Activated T-cell treated with anti-CD3 and anti-CD28 coated beads for 4 hours (primary cell): ENCODE measurements around the gene RSRC1.
A peak's percentile ranks its signal among the peaks of the same experiment; 100 is the strongest.
"Not testable (repeated sequence)": the region's sequence is repeated elsewhere in the genome, so short reads cannot be mapped to it uniquely, and the experiment has no call there.

Experiments used
- DNase-seq: peaks from one replicate; pipeline ENCODE4 v3.0.0-alpha.2; 2020

The RSRC1 gene, protein sequence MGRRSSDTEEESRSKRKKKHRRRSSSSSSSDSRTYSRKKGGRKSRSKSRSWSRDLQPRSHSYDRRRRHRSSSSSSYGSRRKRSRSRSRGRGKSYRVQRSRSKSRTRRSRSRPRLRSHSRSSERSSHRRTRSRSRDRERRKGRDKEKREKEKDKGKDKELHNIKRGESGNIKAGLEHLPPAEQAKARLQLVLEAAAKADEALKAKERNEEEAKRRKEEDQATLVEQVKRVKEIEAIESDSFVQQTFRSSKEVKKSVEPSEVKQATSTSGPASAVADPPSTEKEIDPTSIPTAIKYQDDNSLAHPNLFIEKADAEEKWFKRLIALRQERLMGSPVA

DNA sequence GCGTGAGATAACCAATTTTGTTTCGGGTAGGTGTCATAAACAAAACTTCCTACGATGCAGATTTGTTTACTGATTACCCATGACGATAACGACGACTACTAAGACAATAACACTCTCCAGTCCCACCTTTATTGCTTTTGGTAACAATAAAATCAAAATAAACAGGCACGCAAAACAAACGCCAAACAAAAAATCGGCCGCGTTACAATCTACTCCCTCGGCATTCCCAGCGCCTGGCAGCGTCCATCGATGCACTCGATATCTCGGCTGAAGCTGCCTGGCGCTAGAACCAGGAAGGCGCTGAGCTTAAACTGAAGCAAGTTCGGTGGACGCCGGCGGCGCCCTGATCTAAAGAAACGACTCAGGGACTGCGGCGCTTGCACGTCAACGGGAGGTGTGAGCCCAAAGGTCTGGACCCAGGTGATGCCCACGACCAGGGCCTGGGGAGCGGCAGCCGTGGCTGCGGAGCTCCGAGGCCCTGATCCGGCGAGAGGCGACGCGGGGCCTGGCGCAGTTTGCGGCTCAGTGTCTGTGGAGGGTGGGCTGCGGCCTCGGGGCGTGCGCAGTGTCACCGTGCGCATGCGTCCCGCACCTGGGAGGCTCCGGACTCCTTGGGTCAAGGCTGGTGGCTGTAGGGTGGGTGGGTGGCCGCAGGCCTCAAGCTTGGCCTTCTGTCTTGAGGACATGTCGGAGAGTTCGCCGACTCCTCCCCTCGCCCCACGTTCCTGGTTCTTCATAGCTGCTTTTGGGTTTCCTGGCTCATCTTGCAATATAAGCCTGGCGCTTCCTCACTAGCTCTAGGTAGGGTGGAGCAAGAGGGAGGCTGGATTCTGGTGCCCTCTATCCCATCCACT, at the start of gene RSRC1:
RSRC1 (plus strand) TSS at position 286 of the 854 bp plus-strand sequence. CDS start 12,016 bp downstream, outside the sequence.
- peak; percentile 61 for DNase-seq

DNA sequence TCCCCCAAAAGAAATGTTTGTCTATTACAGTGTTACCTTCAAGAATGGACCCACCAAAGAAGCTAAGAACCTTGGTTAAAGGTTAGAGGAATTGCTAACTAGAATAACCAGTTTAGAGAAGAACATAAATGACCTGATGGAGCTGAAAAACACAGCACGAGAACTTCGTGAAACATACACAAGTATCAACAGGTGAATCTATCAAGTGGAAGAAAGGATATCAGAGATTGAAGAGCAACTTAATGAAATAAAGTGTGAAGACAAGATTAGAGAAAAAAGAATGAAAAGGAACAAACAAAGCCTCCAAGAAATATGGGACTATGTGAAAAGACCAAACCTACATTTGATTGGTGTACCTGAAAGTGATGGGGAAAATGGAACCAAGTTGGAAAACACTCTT, 44.3 kb upstream of the RSRC1 start:
- not testable (repeated sequence) for DNase-seq

DNA sequence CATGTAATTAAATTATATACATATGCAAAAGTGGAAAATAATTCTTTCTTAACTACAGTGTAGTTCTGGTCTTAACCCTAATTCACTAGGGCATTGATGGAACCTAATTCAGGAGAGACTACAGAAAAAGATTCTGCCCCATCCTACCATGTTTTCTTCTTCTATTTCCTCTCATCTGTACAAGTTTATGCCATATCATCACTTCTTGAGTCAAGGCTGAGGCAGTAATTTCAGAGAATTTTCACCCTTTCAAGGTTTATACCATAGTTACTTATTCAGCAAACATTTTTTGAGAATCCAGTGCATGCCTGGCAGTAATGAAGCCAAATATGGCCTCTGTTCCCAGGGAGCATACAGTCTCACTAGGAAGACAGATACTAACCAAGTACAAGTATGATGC, 37.1 kb upstream of the RSRC1 start:
- no peak for DNase-seq

DNA sequence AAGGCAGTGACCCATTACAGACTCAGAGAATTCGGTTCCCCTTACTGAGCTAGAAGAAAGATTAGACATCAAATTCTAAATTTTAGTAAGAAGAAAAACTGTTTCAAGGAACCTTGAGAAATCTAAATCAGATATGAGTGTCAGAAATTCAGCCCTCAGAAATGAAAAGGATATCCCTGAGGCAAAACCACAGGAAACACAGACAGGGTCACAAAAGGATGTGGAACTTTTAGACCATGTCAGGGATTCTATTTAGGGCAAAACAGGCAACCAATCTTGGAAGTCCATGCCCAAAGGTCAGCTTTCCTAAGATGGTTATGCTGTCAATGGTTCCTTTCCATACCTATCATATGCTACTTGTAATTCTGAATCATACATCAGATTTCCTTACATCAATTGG, 35.3 kb upstream of the RSRC1 start:
- DNase-seq: no peak

DNA sequence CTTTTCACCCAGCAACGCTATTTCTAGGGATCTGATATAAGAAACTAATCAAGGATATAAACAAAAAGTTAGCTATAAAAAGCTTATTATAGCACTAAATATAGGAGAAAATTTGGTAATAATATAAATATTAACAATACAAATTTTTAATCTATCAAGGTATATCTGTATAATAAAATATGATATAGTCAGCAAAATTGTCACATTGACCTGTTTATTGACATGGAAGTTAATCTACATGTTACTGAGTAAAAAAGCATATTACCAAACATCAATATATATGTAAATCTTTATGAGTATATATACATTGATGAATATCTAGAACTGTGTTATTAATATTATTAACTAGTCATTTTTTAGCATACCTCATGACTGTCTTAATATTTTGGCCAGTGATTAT, 30.3 kb upstream of the RSRC1 start:
- no peak for DNase-seq

DNA sequence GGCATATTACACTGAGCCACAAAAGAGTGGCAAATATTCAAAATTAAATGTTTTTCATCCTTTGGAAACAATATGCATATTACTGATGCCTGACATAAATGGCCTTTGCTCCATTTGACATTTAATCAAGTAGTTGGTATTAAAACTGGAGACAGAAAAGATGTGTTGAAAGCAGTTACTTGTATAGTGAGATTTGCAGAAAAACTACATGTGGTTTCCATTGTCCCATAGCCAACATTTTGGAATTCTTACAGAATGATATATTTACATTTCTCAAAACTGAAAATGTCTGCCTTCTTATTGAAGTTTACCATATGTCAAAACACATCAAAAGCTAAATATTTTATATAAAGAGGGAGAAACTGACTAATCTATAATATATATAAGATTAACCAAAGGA, 25.2 kb upstream of the RSRC1 start:
- DNase-seq: no peak

DNA sequence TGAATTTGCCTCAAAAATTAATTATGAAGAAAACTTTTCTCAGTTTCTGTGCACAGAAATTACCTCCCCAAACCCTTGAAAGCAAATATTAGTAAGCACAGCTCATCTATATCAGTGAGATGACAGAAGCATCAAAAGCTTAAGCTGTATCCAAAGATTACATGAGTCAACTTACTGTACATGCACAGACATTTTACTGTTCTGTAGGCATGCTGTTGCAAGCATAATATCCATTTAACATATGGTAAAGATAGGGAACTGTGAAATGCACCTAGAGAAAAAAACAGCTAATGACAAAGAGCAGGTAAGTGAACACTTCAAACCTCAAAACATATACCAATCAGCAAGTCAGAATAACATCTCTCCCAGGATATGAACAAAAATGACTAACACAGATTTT, 24.5 kb upstream of the RSRC1 start:
- no peak for DNase-seq

DNA sequence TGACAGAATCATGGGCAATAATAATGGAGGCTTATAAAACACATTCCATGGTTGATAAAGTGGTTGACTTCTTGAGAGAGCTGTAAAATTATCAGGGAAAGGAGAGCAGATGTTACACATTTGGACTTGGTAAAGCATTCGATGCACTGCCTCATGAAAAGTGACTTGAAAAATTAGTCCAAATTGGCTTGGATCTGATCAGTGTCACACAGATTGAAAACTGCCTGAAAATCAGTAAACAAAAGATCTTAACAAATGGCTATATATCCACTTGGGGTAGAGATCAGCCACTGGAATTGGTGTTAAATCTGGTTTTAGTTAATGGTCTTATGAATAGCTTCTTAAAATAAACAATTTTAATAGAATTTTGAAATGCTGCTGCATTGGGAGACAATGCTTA, 24.0 kb upstream of the RSRC1 start:
- no peak for DNase-seq

DNA sequence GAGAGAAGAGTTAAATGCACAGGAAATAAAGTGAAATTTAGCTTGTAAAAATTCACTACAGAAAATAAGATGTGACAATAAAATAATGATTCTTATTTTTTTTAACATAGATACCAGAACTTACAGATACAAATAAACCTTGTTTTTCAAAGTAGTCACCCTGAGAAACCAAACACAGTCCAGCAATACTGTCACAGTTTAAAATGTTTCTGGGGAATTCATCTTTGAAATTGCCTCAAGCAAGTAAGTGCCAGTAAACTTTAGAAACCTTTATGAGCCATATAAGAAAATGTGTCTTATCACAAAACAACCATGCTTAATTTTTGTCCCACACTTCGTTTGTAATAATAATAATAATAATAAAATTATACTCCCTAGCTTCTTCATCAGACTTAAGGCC, 23.5 kb upstream of the RSRC1 start:
- DNase-seq: no peak

DNA sequence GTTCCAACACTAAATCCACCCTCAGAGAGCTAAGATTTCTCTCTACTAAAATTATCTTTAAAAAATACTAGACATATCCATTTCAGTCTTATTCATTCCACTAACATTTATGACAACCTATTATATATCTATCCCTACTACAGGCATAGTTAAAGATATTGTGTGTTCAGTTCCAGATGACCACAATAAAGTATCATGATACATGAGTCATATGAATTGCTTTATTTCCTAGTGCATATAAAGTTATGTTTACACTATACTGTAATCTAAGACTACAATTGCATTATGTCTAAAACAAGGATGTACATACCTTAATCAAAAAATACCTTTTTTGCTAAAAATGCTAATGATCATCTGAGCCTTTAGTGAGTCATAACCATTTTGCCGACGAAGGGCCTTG, 23.1 kb upstream of the RSRC1 start:
- no peak for DNase-seq

DNA sequence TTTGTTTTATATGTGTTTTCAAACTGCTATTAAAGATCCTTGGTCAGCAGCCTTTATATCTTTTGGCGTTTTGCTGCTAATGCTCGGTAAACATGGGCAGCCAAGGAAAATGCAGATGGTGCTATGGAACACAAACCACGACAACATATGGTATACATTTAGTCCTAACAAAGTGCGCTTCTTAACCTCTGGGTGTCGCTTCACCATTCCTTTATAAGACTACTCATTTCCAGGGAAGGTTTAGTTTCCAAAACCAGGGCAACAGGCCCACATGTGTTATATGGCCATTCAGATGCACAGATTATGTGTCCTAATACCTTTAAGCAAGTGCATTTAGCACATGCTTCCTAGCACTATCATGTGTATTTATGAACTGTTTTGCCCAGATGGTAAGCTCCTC, 18.4 kb upstream of the RSRC1 start:
- DNase-seq: no peak

DNA sequence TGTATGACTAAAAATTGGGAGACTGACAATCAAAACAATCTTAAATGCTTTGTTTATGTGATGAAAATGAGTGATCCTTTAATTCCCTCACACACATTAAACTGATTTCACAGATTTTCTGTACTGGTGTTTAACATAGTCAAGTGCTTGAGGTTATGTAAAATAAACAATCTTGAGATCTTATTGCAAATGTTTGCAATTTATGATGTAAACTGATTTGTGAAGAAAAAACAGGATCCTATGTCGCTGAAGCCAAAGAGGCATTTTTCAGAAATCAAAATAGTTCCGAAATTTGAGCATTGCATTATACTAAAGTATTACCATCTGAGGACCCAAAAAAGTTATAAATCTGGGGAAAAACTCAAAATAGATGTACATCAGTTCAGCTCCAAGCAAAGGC, 16.4 kb upstream of the RSRC1 start:
- no peak for DNase-seq

DNA sequence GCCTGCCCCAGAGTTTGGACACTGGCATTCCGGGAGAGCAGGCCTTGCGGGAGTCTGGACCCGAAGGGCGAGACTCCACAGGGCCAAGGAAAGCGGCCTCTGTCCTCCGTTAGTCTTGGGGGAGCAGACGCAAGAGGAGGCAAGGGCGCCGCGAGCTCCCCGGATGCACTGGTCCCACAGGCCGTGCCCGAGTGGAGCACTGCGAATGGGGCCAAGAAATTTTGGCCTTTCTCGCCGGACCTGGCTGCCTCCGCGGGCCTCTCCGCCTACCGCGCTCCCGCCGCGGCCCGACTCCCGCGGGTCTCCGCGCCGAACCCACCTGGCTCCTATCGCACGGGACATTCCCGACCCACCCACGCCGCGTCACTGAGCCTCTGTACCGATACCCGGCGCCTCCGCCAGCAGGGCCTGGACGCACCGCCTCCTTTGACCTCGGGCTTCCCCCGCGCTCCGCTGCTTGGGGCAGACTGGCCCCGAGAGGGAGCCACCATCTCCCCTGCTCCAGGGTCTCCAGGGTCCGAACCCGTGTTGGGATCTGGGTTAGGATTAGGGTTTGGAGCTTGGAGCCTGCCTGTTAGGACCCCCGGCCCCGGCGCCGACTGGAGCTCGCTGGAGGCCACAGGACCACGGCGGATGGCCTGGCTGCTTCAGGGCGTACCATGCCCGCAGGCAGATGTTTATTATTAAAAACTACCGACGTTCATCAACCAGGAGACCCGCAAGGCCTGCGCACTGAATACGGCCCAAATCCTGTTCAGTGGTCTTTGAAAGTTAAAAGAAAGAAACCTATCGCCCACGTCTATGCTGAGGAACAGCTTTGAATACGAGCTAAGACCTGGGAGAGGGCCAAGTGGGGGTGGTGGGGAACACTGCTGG, 15.4 kb upstream of the RSRC1 start:
- no peak for DNase-seq

DNA sequence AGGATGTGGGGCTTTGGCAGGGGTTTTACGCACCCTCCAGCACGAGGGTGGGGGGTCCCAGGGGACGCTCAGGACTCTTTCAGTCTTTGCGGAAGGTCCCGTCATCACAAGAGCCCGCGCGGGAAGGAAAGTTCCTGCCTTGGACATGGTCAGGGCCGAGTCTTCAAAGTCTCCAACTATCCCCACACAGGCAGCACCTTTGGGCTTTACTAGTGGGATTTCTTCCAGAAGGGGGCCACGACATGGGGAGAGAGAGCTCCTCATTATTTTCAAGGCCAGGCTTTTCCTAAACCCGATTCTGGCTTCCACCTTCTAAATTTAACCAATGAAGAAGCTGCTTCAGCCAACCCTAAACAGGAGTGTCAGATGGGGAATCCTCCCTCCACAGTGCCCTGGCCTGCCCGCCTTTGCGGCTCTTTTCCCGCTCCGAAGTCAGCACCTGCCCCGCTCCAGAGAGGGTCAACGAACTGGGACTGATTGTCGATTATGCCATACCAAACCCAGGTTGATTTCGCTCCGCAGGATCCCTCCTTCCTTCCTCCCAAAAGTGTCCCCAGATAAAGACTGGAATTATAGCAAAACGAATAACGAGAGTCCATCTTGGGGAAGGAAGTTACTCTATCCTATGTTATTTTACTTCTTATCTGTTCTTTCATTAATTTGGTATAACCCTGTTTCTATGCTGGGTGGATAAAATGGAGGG, 14.6 kb upstream of the RSRC1 start:
- DNase-seq: no peak

DNA sequence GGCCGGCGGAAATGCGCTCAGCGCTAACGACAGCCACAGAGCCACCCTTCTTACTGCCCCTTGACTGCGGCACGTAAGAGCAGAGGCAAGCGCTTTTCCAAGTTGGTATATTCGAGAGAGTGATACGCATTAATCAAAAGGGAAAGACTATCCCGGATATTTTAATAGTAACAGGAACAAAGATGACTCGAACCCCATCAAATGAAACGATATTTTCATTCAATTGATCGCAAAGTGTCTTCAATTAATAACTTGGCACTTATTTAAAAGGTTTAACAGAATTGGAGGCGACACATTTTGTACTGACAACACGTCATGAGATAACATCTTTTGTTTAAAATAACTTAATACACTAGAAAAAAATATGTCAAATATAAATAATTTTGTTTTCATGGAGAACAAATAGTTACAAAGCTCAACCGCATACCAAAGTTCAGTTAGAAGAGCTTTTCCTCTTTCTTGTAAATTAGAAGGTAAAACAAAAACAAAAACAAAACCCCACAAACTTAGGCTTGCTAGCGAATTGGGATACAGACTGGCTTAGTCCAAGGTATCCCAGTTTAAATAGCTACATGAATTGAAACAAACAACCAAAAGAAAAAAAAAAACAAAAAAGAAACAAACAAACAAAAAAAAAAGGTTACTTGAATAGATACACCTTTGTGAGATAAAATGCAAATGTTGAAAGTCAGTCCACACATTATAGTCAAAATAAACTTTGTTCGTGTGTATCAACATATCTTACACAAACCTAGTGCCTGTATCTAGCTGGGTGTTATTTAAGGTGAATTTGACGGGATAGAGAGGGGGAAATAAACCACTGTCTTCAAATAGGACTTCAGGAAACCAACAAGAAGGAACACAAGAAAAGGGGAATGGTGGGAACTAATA, 13.8 kb upstream of the RSRC1 start:
- no peak for DNase-seq

DNA sequence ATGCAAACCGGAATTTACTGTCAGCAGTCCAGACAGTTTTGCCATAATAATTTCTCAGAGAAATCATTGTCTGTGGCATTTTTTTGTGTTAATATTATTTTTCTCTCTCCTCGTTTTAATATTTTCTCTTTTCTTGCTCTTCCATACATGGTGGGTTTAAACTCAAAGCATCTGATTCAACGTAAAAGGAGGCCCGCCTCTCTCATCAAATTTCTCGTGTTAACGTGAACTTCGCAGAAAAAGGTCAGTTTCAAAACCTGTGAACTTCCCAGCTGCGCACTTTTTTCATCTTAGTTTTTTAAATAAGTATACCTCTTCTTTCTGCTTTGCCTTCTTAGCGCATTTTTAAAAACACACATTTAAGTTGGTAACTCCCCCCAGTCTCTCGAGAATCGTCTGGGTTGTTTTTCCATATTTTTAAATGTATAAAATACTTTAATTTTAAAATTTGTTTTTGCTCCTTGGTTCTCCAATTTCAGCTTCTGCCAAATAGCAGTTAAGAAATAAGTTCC, 12.8 kb upstream of the RSRC1 start:
- no peak for DNase-seq

DNA sequence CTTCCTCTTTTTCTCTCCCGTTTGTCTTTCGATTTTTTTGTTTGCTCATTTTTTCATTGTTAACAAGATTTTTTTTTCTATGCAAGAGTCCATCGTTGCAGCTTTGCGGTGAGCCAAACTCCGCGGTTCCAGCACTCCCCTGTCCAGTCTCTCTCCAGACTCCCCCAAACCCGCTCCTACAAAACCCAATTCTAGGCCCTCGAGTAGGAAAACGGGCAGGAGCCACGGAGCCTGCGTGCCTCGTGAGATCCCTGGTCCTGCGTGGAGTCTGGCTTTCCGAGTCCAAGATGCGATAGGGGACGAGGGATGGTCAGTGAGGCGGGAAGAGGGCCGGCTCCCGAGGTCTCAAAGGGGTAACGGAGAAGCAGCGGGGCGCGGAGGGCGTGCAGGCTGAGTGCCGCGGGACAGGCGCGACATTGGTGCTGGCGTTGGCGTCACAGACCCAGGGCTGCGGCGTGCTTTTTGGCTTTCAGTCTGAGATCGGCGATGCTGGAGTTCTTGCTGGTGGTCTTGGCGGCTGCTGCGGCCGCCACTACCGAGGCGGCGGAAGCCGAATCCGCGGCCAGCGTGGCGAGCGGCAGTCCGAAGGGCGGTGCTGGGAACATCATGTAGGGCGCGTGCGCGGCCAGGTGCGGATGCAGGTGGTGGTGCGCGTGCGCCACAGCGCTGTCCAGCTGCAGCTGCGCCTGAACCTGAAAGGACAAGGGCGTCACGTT, 12.1 kb upstream of the RSRC1 start:
- DNase-seq: peak; percentile 36

DNA sequence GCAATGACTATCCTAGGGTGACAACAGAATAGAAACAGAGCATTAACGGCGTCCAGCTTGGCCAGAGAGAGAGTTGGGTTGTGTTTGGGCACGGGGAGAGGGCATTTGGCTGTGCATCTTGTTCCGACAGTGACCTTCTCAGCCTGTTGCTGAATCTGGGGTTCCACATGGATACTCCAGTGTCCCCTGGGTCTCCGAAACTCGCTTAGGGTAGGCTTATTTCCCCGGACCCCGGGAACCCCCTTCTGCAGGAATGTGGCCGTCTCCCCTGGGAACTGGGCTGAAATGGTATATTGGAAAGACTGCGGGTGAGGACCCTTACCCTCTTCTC, 11.6 kb upstream of the RSRC1 start:
- DNase-seq: no peak

DNA sequence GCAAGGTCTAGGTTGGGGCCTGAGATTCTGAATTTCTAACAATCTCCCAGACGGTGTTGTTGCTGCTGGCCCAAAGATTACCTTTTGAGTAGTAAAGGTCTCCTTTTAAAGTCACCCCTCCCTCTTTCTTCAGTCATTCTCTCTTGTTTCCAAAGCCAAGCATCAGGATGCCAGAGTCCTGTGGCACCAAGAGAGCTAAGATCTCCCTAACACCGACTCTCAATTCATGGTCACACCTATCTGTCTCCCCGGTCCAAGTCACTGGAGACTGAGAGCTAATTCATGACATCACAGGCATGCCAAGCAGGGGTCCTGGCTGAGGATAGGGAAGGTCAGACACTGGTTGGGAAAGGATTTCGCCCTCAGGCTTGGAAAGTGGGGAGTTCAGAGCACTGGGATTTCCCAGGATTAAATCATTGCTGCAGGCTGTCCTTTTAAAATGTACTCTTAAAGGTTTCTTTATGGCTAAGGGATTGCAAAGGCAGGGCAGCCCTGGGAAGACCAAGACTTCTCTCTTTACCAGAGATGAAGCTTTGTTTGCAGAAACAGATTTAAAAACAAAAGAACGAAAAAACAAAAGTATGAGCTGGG, 11.0 kb upstream of the RSRC1 start:
- DNase-seq: no peak

DNA sequence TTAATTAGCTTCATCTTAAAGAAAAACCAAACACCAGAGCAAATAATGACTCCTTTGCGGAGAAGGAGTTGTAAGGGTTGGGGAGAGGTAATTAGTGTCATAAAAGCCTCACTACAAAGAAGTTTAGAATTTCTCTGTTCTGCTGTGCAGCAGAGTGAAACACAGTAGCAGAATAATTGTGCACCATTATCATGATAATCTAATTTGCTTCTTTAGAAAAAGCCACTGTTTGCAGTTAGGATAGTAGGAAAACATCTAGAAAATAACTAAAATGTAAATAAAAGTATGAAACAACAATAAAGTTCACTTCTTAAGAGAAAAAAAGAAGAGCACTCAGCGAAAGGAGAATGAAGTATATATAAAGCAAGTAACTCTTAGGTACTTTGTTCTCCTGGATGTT, 9.2 kb upstream of the RSRC1 start:
- no peak for DNase-seq
